Fibroblast of the aortic adventitia (primary cell): ENCODE data around the gene ODAD4. TPM values are rescaled to one million over a fixed set of nuclear protein-coding genes. Genes with fewer than 3 reads are reported as not detected.

Source experiments
- DNase-seq: peaks from one replicate; pipeline ENCODE4 v3.0.0-alpha.2; 2010; ENCODE audit warnings: low read depth
- H3K4me3 ChIP-seq: 2 replicates; pipeline ENCODE4 v1.5.1; 2011; ENCODE audit warnings: low read depth, mild to moderate bottlenecking, control low read depth, low read length, moderate library complexity
- CTCF ChIP-seq: IDR thresholded peaks from 2 replicates; pipeline ENCODE4 v1.5.1; 2011; ENCODE audit warnings: mild to moderate bottlenecking, low read length, control low read depth, inconsistent platforms; ENCODE audit not compliant: insufficient read depth
- total RNA-seq: library from RNA; depleted of rRNA; stranded (reverse); fragments of >200 nt; gene quantifications from 2 replicates; pipeline ENCODE4 v1.2.3, GENCODE V29; 2012; ENCODE audit warnings: low replicate concordance

ODAD4 gene
- total RNA-seq, 1 donor, result 1.2 TPM

GRCh38 chr17:41977991-41978390, 47.6 kb downstream of the ODAD4 start:
- no peak for DNase-seq
- no peak for TF ChIP-seq CTCF
- no peak overlapping the region for H3K4me3 ChIP-seq

- TF ChIP-seq CTCF, result no peak
- no peak overlapping the region for H3K4me3 ChIP-seq
- no peak for DNase-seq
These were observed 51.8 kb downstream of the ODAD4 start for GRCh38 chr17:41982026-41982760.

- DNase-seq, result no peak
- H3K4me3 ChIP-seq, result no peak overlapping the region
- no peak for TF ChIP-seq CTCF
These were observed 54.0 kb downstream of the ODAD4 start for GRCh38 chr17:41984454-41984853.

GRCh38 chr17:41985919-41986318, 55.5 kb downstream of the ODAD4 start:
- H3K4me3 ChIP-seq, result no peak overlapping the region
- TF ChIP-seq CTCF, result no peak
- DNase-seq, result no peak

GRCh38 chr17:41986634-41987033, 56.2 kb downstream of the ODAD4 start:
- no peak for TF ChIP-seq CTCF
- DNase-seq, result no peak
- no peak overlapping the region for H3K4me3 ChIP-seq

- no peak for TF ChIP-seq CTCF
- DNase-seq, result no peak
- no peak overlapping the region for H3K4me3 ChIP-seq
These were observed 57.2 kb downstream of the ODAD4 start for GRCh38 chr17:41987642-41988041.

GRCh38 chr17:41988418-41988817, 58.0 kb downstream of the ODAD4 start:
- H3K4me3 ChIP-seq, result no peak overlapping the region
- TF ChIP-seq CTCF, result no peak
- no peak for DNase-seq
